B cell (primary cell): ENCODE data around the gene POFUT2. TPM values are rescaled to one million over a fixed set of nuclear protein-coding genes. Genes with fewer than 3 reads are reported as not detected.

Experiments
- ATAC-seq: fragments of 200-7000 bp; cut with Tn5 transposase; one replicate; pipeline ENCODE4 v1.10.0; 2021; ENCODE audit warnings: low read depth, mild to moderate bottlenecking, moderate number of reproducible peaks, moderate library complexity
- CTCF ChIA-PET: fragments of 350-600 bp; sonication (Branson Sonifier 250); formaldehyde crosslinking; loops from one replicate; lab custom pipeline; 2021; ENCODE audit warnings: antibody characterized with exemption, inconsistent platforms; lab: Charles Lee
- POLR2A ChIA-PET: fragments of 350-600 bp; sonication (Branson Sonifier 250); formaldehyde crosslinking; loops from one replicate; lab custom pipeline; 2021; ENCODE audit warnings: antibody characterized with exemption; lab: Charles Lee
- DNase-seq: peaks from one replicate; pipeline ENCODE4 v3.0.0; 2013
- H2AFZ ChIP-seq: 2 replicates; pipeline ENCODE4 v1.6.1; 2012; ENCODE audit warnings: mild to moderate bottlenecking, low read depth, low read length; ENCODE audit not compliant: insufficient read depth, poor library complexity, severe bottlenecking
- H3K27ac ChIP-seq, 2 donors: 1 replicate in 1 of 2; 2 replicates in 1 of 2; pipeline ENCODE4 v1.5.1; 2012 to 2013; ENCODE audit warnings: low read length in 2 of 2, mild to moderate bottlenecking in 2 of 2, moderate library complexity in 1 of 2
- H3K27me3 ChIP-seq, 4 experiments: fragments of 200-600 bp in 1 of 4; sonication (generic) in 1 of 4; replicated peaks in 1 of 4; 1 replicate in 2 of 4; 2 replicates in 2 of 4; pipeline versions ENCODE4 v1.6.1 to v1.7.0; 2013 to 2016; ENCODE audit warnings: low read length in 3 of 4, mild to moderate bottlenecking in 2 of 4, mixed read lengths in 1 of 4, moderate library complexity in 1 of 4; ENCODE audit not compliant: insufficient read depth in 4 of 4, control insufficient read depth in 3 of 4; ENCODE audit errors: control extremely low read depth in 1 of 4
- H3K36me3 ChIP-seq, 2 experiments: replicated peaks in 1 of 2; 1 replicate in 1 of 2; 2 replicates in 1 of 2; pipeline versions ENCODE4 v1.6.1 to v1.7.1; 2013; ENCODE audit warnings: low read length in 1 of 2; ENCODE audit not compliant: insufficient read depth in 2 of 2, control insufficient read depth in 1 of 2; ENCODE audit errors: control extremely low read depth in 1 of 2, extremely low read depth in 1 of 2
- H3K4me1 ChIP-seq, 2 donors: fragments of 200-600 bp in 1 of 2; sonication (generic) in 1 of 2; 1 replicate in 1 of 2; 2 replicates in 1 of 2; pipeline versions ENCODE4 v1.5.1 to v1.6.1; 2013 to 2017; ENCODE audit warnings: low read length in 2 of 2; ENCODE audit not compliant: control insufficient read depth in 2 of 2, insufficient read depth in 2 of 2
- H3K4me2 ChIP-seq: replicated peaks from 2 replicates; pipeline ENCODE3; 2012; ENCODE audit warnings: mild to moderate bottlenecking, low read depth, low read length; ENCODE audit not compliant: poor library complexity, severe bottlenecking
- H3K4me3 ChIP-seq, 5 experiments: fragments of 200-600 bp in 1 of 5; sonication (generic) in 1 of 5; 1 replicate in 3 of 5; 2 replicates in 2 of 5; pipeline versions ENCODE4 v1.5.1 to v1.7.0; 2011 to 2016; ENCODE audit warnings: low read length in 4 of 5, mild to moderate bottlenecking in 4 of 5, low read depth in 2 of 5, control low read depth in 1 of 5, moderate library complexity in 1 of 5; ENCODE audit not compliant: insufficient read depth in 1 of 5; ENCODE audit errors: control extremely low read depth in 1 of 5, extremely low read depth in 1 of 5
- H3K79me2 ChIP-seq: fragments of 200-600 bp; sonication (generic); one replicate; pipeline ENCODE4 v1.6.0; 2016; ENCODE audit warnings: low read length; ENCODE audit not compliant: control insufficient read depth, insufficient read depth
- H3K9ac ChIP-seq: fragments of 200-600 bp; sonication (generic); 2 replicates; pipeline ENCODE4 v1.6.1; 2017; ENCODE audit warnings: mild to moderate bottlenecking, low read length, moderate library complexity
- H3K9me3 ChIP-seq, 3 donors: one replicate each; pipeline versions ENCODE4 v1.6.1 to v1.7.1; 2013; ENCODE audit warnings: low read length in 2 of 3; ENCODE audit not compliant: control insufficient read depth in 2 of 3, insufficient read depth in 1 of 3; ENCODE audit errors: control extremely low read depth in 1 of 3
- H4K20me1 ChIP-seq: 2 replicates; pipeline ENCODE4 v1.6.0; 2012; ENCODE audit warnings: mild to moderate bottlenecking, low read length; ENCODE audit not compliant: insufficient read depth, control insufficient read depth, poor library complexity, severe bottlenecking
- H3K27ac Mint-ChIP-seq: one replicate; pipeline ENCODE4 v1.8.0; 2021; ENCODE audit warnings: mixed read lengths
- H3K27me3 Mint-ChIP-seq: one replicate; pipeline ENCODE4 v1.8.0; 2021; ENCODE audit warnings: mixed read lengths
- H3K4me1 Mint-ChIP-seq: one replicate; pipeline ENCODE4 v1.8.0; 2021; ENCODE audit warnings: mixed read lengths
- H3K4me3 Mint-ChIP-seq: one replicate; pipeline ENCODE4 v1.8.0; 2021; ENCODE audit warnings: mixed read lengths
- H3K9me3 Mint-ChIP-seq: one replicate; pipeline ENCODE4 v1.8.0; 2022; ENCODE audit warnings: mixed read lengths; ENCODE audit not compliant: insufficient read depth
- EZH2 ChIP-seq: IDR thresholded peaks from 2 replicates; pipeline ENCODE4 v1.6.1; 2012; ENCODE audit warnings: borderline replicate concordance, low read depth, mild to moderate bottlenecking, moderate library complexity, low read length; ENCODE audit not compliant: insufficient read depth, poor library complexity, severe bottlenecking
- WGBS: methylation state at CpG from one replicate; pipeline ENCODE4 v1.1.5; 2013; ENCODE audit warnings: missing lambda C conversion rate; ENCODE audit not compliant: insufficient coverage; 5-methylcytosine and 5-hydroxymethylcytosine counted together
- intact Hi-C: fragments of 100-400 bp; cut with micrococcal nuclease; formaldehyde crosslinking; loops from one replicate; pipeline ENCODE4 v1.10.0; 2022
- polyA plus RNA-seq: library from polyadenylated mRNA; depleted of rRNA; stranded (reverse); fragments of >200 nt; gene quantifications from 2 replicates; pipeline ENCODE4 v1.2.3, GENCODE V29; 2012
- total RNA-seq, 2 donors: library from RNA; stranded (reverse); fragments of 120-200 nt in 1 of 2; gene quantifications; 1 replicate in 1 of 2; 2 replicates in 1 of 2; pipeline versions ENCODE4 v1.2.3 to v1.2.4, GENCODE V29; 2013 to 2022
- TF ChIP-seq, protein P1 (sequence below): fragments of 200-600 bp; IDR thresholded peaks from one replicate; pipeline ENCODE4 v1.8.0; 2022; ENCODE audit warnings: antibody characterized with exemption, mild to moderate bottlenecking

Gene POFUT2
- total and polyA plus RNA-seq, 2 donors (not counting 1 experiment from before 2014, with no cell fraction given) = 38.3 to 41.8 TPM

DNA sequence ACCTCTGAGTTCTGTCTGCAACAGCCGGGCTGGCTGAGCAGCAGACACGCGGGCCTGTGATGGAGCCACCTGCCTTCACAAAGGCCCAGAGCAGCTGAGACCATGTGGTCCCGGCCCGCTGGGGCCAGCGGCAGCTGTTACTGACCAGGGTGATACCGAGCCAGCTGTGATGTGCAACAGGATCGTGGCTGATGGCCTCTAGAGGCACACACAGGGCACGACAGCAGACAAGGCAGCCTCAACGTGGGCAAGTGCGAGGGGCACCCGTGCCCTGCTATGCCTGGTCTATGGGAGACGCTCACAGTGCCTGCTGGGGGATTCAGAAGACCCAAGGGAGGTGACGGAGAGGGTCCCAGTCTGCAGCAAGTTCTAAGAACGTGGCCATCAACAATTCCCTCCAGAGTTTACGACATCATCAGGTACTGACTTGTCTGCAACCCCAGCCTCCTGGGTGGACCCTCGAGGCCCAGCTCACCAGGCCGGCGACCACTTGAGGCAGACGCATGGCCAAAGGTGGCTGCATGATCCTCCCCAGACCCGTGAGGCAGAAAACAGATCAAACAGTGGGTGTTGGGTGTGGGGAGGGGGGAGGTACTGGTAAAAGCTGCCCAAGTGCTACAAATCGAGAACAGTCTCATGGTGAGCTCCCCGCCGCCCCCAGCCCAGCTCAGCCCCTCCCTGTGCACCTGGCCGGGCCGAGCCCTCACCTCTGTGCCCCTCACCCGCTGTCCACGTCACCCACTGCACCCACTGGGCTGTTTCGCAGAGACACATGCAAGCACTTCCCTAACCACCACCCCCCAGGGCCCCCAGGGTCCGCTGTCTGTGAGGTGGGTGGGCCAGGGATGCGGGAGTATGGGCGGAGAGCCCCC lies 6.0 kb downstream of the POFUT2 start:
- no peak overlapping the region for H3K9ac ChIP-seq
- H3K27me3 Mint-ChIP-seq = no peaks in the 10 kb centered on the region
- peaks cover 0 to 3% of the 10 kb centered on the region in 2 donors for H3K4me1 ChIP-seq
- H3K9me3 ChIP-seq = no peaks in the 10 kb centered on the region
- no peak overlapping the region for H3K4me3 Mint-ChIP-seq
- H3K79me2 ChIP-seq = peaks cover 12% of the 10 kb centered on the region
- H3K4me2 ChIP-seq = no peak overlapping the region
- peaks cover 0 to 62% of the 10 kb centered on the region in 2 experiments for H3K36me3 ChIP-seq
- no peak for TF ChIP-seq EZH2
- TF ChIP-seq, protein P1, sequence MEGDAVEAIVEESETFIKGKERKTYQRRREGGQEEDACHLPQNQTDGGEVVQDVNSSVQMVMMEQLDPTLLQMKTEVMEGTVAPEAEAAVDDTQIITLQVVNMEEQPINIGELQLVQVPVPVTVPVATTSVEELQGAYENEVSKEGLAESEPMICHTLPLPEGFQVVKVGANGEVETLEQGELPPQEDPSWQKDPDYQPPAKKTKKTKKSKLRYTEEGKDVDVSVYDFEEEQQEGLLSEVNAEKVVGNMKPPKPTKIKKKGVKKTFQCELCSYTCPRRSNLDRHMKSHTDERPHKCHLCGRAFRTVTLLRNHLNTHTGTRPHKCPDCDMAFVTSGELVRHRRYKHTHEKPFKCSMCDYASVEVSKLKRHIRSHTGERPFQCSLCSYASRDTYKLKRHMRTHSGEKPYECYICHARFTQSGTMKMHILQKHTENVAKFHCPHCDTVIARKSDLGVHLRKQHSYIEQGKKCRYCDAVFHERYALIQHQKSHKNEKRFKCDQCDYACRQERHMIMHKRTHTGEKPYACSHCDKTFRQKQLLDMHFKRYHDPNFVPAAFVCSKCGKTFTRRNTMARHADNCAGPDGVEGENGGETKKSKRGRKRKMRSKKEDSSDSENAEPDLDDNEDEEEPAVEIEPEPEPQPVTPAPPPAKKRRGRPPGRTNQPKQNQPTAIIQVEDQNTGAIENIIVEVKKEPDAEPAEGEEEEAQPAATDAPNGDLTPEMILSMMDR = no peak
- H3K27me3 ChIP-seq = no peaks in the 10 kb centered on the region
- peaks cover 21% of the 10 kb centered on the region for H4K20me1 ChIP-seq
- no peak overlapping the region for H3K27ac Mint-ChIP-seq
- WGBS = 96% methylated on average over 27 of the region's 32 CpGs
- H3K4me3 ChIP-seq = no peak overlapping the region
- ATAC-seq (no peak), DNase-seq (no peak)
- ChIA-PET CTCF (interaction anchor here (0.8 kb wide), 1 partner anchor 10 kb away, joined by 3 read pairs; no protein-coding TSS in a partner anchor), POLR2A (no interaction called here)
- peaks cover 5% of the 10 kb centered on the region for H3K4me1 Mint-ChIP-seq
- no peak overlapping the region for H2AFZ ChIP-seq
- H3K9me3 Mint-ChIP-seq = no peaks in the 10 kb centered on the region
- intact Hi-C loops = no loop called here
- H3K27ac ChIP-seq = no peak overlapping the region

DNA sequence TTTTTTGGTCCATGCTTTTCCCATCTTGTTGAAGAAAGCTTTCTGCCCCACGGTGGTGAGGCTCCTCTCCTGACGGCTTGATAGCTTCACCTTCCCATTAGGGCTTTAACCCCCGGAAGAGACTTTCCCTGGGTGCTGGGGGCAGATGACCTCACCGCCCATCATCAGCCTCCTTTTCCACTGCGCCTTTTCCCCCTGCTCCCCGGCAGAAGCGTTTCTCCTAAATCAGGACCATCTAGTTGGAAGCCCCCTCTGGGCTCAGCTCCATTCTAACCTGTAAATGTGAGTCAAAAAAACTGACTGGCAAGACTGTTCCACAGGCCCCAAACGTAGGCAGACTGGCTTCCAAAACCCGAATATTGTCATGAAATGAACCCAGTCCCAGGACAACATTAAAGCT lies 6.7 kb downstream of the POFUT2 start:
- H3K4me1 Mint-ChIP-seq = peaks cover 3% of the 10 kb centered on the region
- peaks cover 9% of the 10 kb centered on the region for H3K79me2 ChIP-seq
- WGBS = 98% methylated on average over 8 of the region's 9 CpGs
- peaks cover 0 to 63% of the 10 kb centered on the region in 2 experiments for H3K36me3 ChIP-seq
- peaks cover 21% of the 10 kb centered on the region for H4K20me1 ChIP-seq
- no peak overlapping the region for H3K4me2 ChIP-seq
- DNase-seq (no peak), ATAC-seq (no peak)
- H3K4me3 ChIP-seq = no peak overlapping the region
- H3K4me3 Mint-ChIP-seq = no peak overlapping the region
- no peaks in the 10 kb centered on the region for H3K4me1 ChIP-seq
- no peak overlapping the region for H3K27ac Mint-ChIP-seq
- ChIA-PET POLR2A (no interaction called here), CTCF (interaction anchor here (0.8 kb wide), 1 partner anchor 10 kb away, joined by 3 read pairs; no protein-coding TSS in a partner anchor)
- no peak overlapping the region for H3K27ac ChIP-seq
- TF ChIP-seq, protein P1 = no peak
- TF ChIP-seq EZH2 = no peak
- no peak overlapping the region for H3K9ac ChIP-seq
- no peaks in the 10 kb centered on the region for H3K9me3 ChIP-seq
- no peaks in the 10 kb centered on the region for H3K27me3 Mint-ChIP-seq
- intact Hi-C loops = no loop called here
- no peaks in the 10 kb centered on the region for H3K27me3 ChIP-seq
- H3K9me3 Mint-ChIP-seq = no peaks in the 10 kb centered on the region
- no peak overlapping the region for H2AFZ ChIP-seq
